Ovary (tissue), 3 donors: ENCODE data around the gene CALD1.

ENCODE experiments used
- EP300 ChIP-seq: sonication (generic); formaldehyde crosslinking; IDR thresholded peaks from one replicate; pipeline ENCODE4 v1.6.1; 2017; ENCODE audit warnings: antibody characterized with exemption
- POLR2A ChIP-seq: fragments of 450-650 bp; IDR thresholded peaks from one replicate; pipeline ENCODE4 v1.6.1; 2017; ENCODE audit warnings: antibody characterized with exemption, mild to moderate bottlenecking, moderate library complexity
- TF ChIP-seq, protein P1 (sequence below), 3 donors: fragments of 450-650 bp in 2 of 3; fragments of 200-600 bp in 1 of 3; IDR thresholded peaks; one replicate each; pipeline versions ENCODE4 v1.5.1 to v1.8.0; 2016 to 2022; ENCODE audit warnings: antibody characterized with exemption in 3 of 3, mild to moderate bottlenecking in 1 of 3
- donor health status: DM: no; HTN: no; CAD: no.

DNA sequence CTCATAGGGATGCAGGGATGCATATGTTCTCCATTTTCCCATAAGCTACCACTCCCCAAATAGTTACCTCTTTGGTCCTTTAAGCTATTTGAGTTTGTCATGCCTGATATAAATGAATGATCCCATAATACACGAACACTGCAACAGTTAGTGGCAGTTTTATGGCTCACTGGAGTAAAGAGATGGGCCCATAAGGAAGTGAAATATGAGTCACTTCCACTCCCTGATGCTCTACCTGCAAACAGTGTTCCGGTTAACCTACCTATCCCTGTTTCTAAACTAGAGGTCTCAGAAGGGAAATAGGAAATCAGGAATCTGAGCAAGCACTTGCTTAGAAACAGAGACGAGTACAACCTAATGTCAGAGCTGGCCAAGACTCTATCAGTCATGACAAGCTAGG, 71.7 kb downstream of the CALD1 start:
- TF ChIP-seq, protein P1, sequence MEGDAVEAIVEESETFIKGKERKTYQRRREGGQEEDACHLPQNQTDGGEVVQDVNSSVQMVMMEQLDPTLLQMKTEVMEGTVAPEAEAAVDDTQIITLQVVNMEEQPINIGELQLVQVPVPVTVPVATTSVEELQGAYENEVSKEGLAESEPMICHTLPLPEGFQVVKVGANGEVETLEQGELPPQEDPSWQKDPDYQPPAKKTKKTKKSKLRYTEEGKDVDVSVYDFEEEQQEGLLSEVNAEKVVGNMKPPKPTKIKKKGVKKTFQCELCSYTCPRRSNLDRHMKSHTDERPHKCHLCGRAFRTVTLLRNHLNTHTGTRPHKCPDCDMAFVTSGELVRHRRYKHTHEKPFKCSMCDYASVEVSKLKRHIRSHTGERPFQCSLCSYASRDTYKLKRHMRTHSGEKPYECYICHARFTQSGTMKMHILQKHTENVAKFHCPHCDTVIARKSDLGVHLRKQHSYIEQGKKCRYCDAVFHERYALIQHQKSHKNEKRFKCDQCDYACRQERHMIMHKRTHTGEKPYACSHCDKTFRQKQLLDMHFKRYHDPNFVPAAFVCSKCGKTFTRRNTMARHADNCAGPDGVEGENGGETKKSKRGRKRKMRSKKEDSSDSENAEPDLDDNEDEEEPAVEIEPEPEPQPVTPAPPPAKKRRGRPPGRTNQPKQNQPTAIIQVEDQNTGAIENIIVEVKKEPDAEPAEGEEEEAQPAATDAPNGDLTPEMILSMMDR (IDR thresholded peaks at IDR 0.05): no peak
- TF ChIP-seq EP300 (no peak), POLR2A (no peak)
